ENCODE results near the gene CD40.

CD40 gene

DNA sequence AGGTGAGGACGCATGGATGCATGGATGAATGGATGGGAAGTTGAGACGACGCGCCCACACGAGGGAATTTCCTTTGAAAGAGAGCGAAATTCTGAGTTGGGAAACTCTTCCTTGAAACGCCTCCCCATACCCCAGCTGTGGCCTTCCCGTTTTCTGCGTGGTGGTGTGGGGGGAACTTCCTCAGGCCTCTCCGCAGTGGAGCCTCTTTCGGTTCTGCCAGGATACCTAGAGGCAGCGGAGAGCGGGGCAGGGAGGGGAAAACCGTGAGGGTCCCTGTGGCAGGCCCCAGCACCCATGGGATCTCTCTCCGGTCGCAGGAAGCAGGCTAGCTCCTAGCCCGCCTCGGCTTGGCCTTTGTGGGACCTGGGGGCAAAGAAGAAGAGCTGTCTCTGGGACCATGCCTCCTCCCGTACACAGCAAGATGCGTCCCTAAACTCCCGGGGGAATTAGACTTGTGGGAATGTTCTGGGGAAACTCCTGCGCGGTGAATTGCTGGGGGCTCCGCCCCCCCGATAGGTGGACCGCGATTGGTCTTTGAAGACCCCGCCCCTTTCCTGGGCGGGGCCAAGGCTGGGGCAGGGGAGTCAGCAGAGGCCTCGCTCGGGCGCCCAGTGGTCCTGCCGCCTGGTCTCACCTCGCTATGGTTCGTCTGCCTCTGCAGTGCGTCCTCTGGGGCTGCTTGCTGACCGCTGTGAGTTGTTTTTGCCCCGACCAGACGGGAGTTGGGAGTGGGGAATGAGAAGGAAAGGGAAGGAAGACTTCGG lies at the start of gene CD40:
TSS of gene CD40 (plus strand) at position 611 of the 764 bp plus-strand sequence. CDS start at position 641, 30 bp downstream.
- in situ Hi-C loops (cut with HindIII; ENCODE audit: low sequenced_read_pairs) = no loop called here
- H3K4me3 ChIP-seq (ENCODE audit: low read depth, low read length) = peak within 1 kb of the TSS; percentile 43
- TF ChIP-seq, protein P1, sequence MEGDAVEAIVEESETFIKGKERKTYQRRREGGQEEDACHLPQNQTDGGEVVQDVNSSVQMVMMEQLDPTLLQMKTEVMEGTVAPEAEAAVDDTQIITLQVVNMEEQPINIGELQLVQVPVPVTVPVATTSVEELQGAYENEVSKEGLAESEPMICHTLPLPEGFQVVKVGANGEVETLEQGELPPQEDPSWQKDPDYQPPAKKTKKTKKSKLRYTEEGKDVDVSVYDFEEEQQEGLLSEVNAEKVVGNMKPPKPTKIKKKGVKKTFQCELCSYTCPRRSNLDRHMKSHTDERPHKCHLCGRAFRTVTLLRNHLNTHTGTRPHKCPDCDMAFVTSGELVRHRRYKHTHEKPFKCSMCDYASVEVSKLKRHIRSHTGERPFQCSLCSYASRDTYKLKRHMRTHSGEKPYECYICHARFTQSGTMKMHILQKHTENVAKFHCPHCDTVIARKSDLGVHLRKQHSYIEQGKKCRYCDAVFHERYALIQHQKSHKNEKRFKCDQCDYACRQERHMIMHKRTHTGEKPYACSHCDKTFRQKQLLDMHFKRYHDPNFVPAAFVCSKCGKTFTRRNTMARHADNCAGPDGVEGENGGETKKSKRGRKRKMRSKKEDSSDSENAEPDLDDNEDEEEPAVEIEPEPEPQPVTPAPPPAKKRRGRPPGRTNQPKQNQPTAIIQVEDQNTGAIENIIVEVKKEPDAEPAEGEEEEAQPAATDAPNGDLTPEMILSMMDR (IDR thresholded peaks at IDR 0.05; ENCODE audit: low read depth, low read length, missing control alignments) = no peak
- DNase-seq (ENCODE audit: low read depth) = peak; percentile 11

DNA sequence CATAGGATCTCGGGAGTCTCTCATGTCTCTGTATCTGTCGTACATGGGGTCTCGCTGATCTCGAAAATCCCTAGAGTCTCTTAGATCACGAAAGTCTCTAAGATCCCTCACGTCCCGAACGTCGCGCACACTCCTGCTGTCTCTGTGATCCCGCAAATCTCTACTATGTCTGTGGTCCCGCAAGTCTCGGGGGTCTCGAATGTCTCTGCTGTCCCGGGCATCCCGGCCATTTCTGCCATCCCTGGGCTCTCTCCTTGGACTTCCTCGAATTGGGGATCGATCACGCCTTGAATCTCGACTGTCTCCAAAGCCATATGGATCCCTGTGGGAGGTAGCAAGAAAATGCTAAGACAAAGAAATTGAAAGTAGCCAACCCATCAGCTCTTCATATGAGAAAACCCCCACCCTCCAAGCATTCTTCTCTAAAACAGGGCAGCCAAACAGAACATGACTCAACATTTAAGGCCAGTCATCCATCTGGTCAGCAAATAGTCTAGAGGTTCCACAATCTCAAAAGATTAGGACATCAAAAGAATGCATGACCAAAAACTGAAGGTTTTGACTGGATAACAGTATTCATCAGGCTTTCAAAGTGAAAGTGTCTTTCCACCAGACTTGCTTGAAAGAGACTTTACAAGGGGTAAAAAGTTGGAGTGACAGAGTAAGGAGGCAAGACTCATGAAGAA lies 47.8 kb upstream of the CD40 start:
- TF ChIP-seq, protein P1 (IDR thresholded peaks at IDR 0.05; ENCODE audit: low read depth, low read length, missing control alignments) = no peak
- no peak overlapping the region for H3K4me3 ChIP-seq (ENCODE audit: low read depth, low read length)
- in situ Hi-C loops (cut with HindIII; ENCODE audit: low sequenced_read_pairs) = no loop called here
- peak; percentile 60 for DNase-seq (ENCODE audit: low read depth)

DNA sequence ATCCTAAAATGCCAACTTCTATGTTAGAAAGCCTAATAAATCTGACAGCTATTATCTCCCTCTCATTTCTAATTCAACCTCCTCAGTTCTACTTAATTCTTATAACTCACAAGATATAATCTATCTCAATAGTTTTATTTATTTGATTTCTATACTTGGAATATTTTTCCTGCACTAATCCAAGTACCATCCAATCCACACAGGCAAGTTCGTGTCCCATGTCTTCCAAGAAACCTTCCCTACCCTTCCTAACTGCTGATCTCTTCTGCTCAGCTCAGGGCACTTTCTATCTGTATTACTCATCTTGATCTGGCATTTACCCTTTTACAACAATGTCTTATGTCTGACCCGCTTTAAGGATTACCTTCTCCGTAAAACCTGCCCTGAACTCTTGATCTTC lies 46.5 kb upstream of the CD40 start:
- H3K4me3 ChIP-seq (ENCODE audit: low read depth, low read length) = no peak overlapping the region
- TF ChIP-seq, protein P1 (IDR thresholded peaks at IDR 0.05; ENCODE audit: low read depth, low read length, missing control alignments) = no peak
- in situ Hi-C loops (cut with HindIII; ENCODE audit: low sequenced_read_pairs) = no loop called here
- no peak for DNase-seq (ENCODE audit: low read depth)

DNA sequence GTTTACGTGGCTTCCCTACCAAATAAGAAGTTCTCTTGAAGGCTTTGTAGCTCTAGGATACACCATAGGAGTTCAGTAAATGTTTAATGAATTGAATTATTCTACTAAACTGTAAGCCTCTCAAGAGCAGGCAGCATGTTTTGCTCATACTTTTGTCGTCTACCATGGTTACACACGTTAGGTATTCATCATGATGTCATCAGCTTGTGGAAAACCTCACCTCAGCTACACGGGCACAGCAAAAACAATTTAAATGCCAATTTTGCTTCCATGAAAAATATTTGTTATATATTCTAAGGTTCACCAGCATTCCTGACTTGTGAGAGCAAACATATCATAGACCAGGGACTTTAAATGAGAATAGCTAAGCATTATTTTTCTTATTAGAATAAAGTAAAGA lies 45.1 kb upstream of the CD40 start:
- DNase-seq (ENCODE audit: low read depth) = no peak
- no peak overlapping the region for H3K4me3 ChIP-seq (ENCODE audit: low read depth, low read length)
- in situ Hi-C loops (cut with HindIII; ENCODE audit: low sequenced_read_pairs) = no loop called here
- TF ChIP-seq, protein P1 (IDR thresholded peaks at IDR 0.05; ENCODE audit: low read depth, low read length, missing control alignments) = no peak

DNA sequence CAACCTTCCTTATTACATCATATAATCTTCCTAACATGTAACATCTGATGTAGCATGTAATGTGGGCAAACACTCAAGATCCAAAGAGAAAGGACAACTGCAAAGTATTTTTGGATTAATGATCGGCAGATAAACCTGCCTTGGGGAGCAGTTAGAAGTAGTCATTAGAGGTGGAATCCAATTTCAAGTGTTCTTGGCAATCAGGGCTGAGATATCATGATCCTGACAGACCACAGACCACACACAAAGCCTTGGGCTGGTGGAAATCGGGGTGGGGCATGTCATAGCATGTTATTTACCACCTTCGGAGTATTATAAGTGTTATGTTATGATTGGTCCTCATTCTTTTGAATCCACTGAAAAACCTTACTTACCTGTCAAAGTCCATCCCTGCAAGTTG lies 44.7 kb upstream of the CD40 start:
- in situ Hi-C loops (cut with HindIII; ENCODE audit: low sequenced_read_pairs) = no loop called here
- DNase-seq (ENCODE audit: low read depth) = no peak
- TF ChIP-seq, protein P1 (IDR thresholded peaks at IDR 0.05; ENCODE audit: low read depth, low read length, missing control alignments) = no peak
- H3K4me3 ChIP-seq (ENCODE audit: low read depth, low read length) = no peak overlapping the region

DNA sequence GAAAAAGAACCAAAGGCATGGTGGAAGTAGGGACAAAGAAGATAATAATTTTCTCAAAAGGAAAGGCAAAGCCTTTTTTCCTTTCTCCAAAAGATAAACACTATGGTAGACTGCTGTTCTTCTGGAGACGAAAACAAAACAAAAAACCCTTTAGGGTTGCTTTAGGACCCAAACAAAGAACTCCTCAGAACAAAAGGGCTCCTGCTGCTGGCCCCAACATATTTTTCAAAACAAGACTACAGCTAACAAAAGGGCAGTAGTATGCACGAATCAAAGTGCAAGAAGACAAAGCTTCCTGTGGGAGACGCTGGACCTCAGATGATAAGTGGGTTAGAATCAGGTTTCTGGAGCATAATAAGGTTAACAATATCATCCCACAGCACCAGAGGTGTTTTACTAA lies 44.1 kb upstream of the CD40 start:
- no peak for DNase-seq (ENCODE audit: low read depth)
- TF ChIP-seq, protein P1 (IDR thresholded peaks at IDR 0.05; ENCODE audit: low read depth, low read length, missing control alignments) = no peak
- in situ Hi-C loops (cut with HindIII; ENCODE audit: low sequenced_read_pairs) = no loop called here
- no peak overlapping the region for H3K4me3 ChIP-seq (ENCODE audit: low read depth, low read length)

All from astrocyte of the cerebellum (primary cell).